ENCODE results near the gene PRM1. TPM values are rescaled to one million over a fixed set of nuclear protein-coding genes. Genes with fewer than 3 reads are reported as not detected.

PRM1 gene
- total RNA-seq, 1 donor from 2014 or later, result not detected

- DNase-seq (no peak), ATAC-seq (no peak)
- intact Hi-C loops (cut with micrococcal nuclease), result no loop called here
Observed at GRCh38 chr16:11231367-11231970, 49.7 kb downstream of the PRM1 start.

Small RNAs within 50 kb of the gene (microRNA-seq; reads per million reads assigned to microRNA genes)
- not detected for gene MIR548H2 (ENCODE audit: borderline number of aligned reads)

Other genes starting within 250 kb of the PRM1 start
- 3.8 TPM for gene SOCS1, start 25.1 kb downstream of the PRM1 start, total RNA-seq
- not detected for gene TNP2, start 12.0 kb downstream of the PRM1 start, total RNA-seq
- not detected for gene PRM3, start 7.7 kb downstream of the PRM1 start, total RNA-seq
- not detected for gene PRM2, start 4.8 kb downstream of the PRM1 start, total RNA-seq
- gene RMI2, start 64.1 kb upstream of the PRM1 start, total RNA-seq, result 0.45 TPM

Data from left ventricle myocardium superior (tissue), 1 donor.